Measurements from ENCODE around the gene R3HDM1. TPM values are rescaled to one million over a fixed set of nuclear protein-coding genes. Genes with fewer than 3 reads are reported as not detected.
"Not testable (repeated sequence)": the region's sequence is repeated elsewhere in the genome, so short reads cannot be mapped to it uniquely, and the experiment has no call there.

The R3HDM1 gene
- total RNA-seq (2014; rRNA removed; shearing (Covaris generic)), result 10.8 and 16.2 TPM in 2 replicates

GRCh38 chr2:135531231-135532197 is at the start of gene R3HDM1:
Gene R3HDM1 (plus strand): TSS chr2:135531484. CDS start chr2:135604846, 73,362 bp downstream.
- peak; percentile 100 for DNase-seq (ENCODE audit: low spot score)

GRCh38 chr2:135485441-135485840 is 45.8 kb upstream of the R3HDM1 start:
- DNase-seq (ENCODE audit: low spot score), result no peak

- no peak for DNase-seq (ENCODE audit: low spot score)
Observed at GRCh38 chr2:135490376-135490775, 40.9 kb upstream of the R3HDM1 start.

- DNase-seq (ENCODE audit: low spot score), result no peak
Observed at GRCh38 chr2:135494503-135494902, 36.8 kb upstream of the R3HDM1 start.

GRCh38 chr2:135494917-135495316 is 36.4 kb upstream of the R3HDM1 start:
- no peak for DNase-seq (ENCODE audit: low spot score)

- not testable (repeated sequence) for DNase-seq (ENCODE audit: low spot score)
Observed at GRCh38 chr2:135498588-135498987, 32.7 kb upstream of the R3HDM1 start.

- no peak for DNase-seq (ENCODE audit: low spot score)
Observed at GRCh38 chr2:135504811-135505210, 26.5 kb upstream of the R3HDM1 start.

- DNase-seq (ENCODE audit: low spot score), result no peak
Observed at GRCh38 chr2:135510577-135510976, 20.7 kb upstream of the R3HDM1 start.

- no peak for DNase-seq (ENCODE audit: low spot score)
Observed at GRCh38 chr2:135512099-135512498, 19.2 kb upstream of the R3HDM1 start.

- DNase-seq (ENCODE audit: low spot score), result no peak
Observed at GRCh38 chr2:135525786-135526185, 5.5 kb upstream of the R3HDM1 start.

- no peak for DNase-seq (ENCODE audit: low spot score)
Observed at GRCh38 chr2:135528006-135528405, 3.3 kb upstream of the R3HDM1 start.

- peak; percentile 98 for DNase-seq (ENCODE audit: low spot score)
Observed at GRCh38 chr2:135530313-135531230, 712 bp upstream of the R3HDM1 start, which contains the start of gene ZRANB3. Gene ZRANB3 (minus strand): TSS chr2:135531218.

- no peak for DNase-seq (ENCODE audit: low spot score)
Observed at GRCh38 chr2:135532581-135532980, 1.3 kb downstream of the R3HDM1 start.

GRCh38 chr2:135533545-135533944 is 2.3 kb downstream of the R3HDM1 start:
- DNase-seq (ENCODE audit: low spot score), result not testable (repeated sequence)

GRCh38 chr2:135546436-135546835 is 15.2 kb downstream of the R3HDM1 start:
- no peak for DNase-seq (ENCODE audit: low spot score)

- no peak for DNase-seq (ENCODE audit: low spot score)
Observed at GRCh38 chr2:135547311-135547710, 16.0 kb downstream of the R3HDM1 start.

GRCh38 chr2:135551356-135551755 is 20.1 kb downstream of the R3HDM1 start:
- DNase-seq (ENCODE audit: low spot score), result no peak

- no peak for DNase-seq (ENCODE audit: low spot score)
Observed at GRCh38 chr2:135552887-135553286, 21.6 kb downstream of the R3HDM1 start.

- DNase-seq (ENCODE audit: low spot score), result no peak
Observed at GRCh38 chr2:135555311-135555710, 24.0 kb downstream of the R3HDM1 start.

GRCh38 chr2:135557530-135557929 is 26.2 kb downstream of the R3HDM1 start:
- DNase-seq (ENCODE audit: low spot score), result no peak

- DNase-seq (ENCODE audit: low spot score), result no peak
Observed at GRCh38 chr2:135561925-135562324, 30.6 kb downstream of the R3HDM1 start.

GRCh38 chr2:135563793-135564192 is 32.5 kb downstream of the R3HDM1 start:
- DNase-seq (ENCODE audit: low spot score), result peak; percentile 80
